HEK293T (cell line): ENCODE results near the gene L3MBTL1.

Experiments
- CTCF ChIA-PET: fragments of 350-600 bp; formaldehyde crosslinking; extraction: SDS; loops from one replicate; lab custom pipeline; 2021; ENCODE audit warnings: antibody characterized with exemption, inconsistent platforms; lab: Yijun Ruan, JAX
- POLR2A ChIA-PET: fragments of 350-600 bp; formaldehyde crosslinking; extraction: SDS; loops from one replicate; lab custom pipeline; 2020; ENCODE audit warnings: antibody characterized with exemption, inconsistent platforms; lab: Yijun Ruan, JAX
- DNase-seq: peaks from one replicate; pipeline ENCODE4 v3.0.0; 2012; ENCODE audit warnings: mixed read lengths; ENCODE audit errors: extremely low spot score
- ARNT ChIP-seq: fragments of 450-650 bp; IDR thresholded peaks from 2 replicates; pipeline ENCODE4 v1.6.1; 2017; ENCODE audit warnings: mild to moderate bottlenecking
- BHLHE40 ChIP-seq: fragments of 450-650 bp; IDR thresholded peaks from 2 replicates; pipeline ENCODE4 v1.6.1; 2016; ENCODE audit warnings: mild to moderate bottlenecking, moderate library complexity, borderline replicate concordance
- CTBP1 ChIP-seq: fragments of 450-650 bp; IDR thresholded peaks from 2 replicates; pipeline ENCODE4 v1.6.1; 2016; ENCODE audit warnings: borderline replicate concordance
- ELF4 ChIP-seq: fragments of 450-650 bp; IDR thresholded peaks from 2 replicates; pipeline ENCODE4 v1.6.1; 2017; ENCODE audit warnings: antibody characterized with exemption
- FOXA1 ChIP-seq: fragments of 450-650 bp; IDR thresholded peaks from 2 replicates; pipeline ENCODE4 v1.6.1; 2016; ENCODE audit warnings: mild to moderate bottlenecking
- FOXK2 ChIP-seq: fragments of 450-650 bp; IDR thresholded peaks from 2 replicates; pipeline ENCODE4 v1.6.1; 2016; ENCODE audit warnings: mild to moderate bottlenecking
- FOXM1 ChIP-seq: fragments of 450-650 bp; IDR thresholded peaks from 2 replicates; pipeline ENCODE4 v1.6.1; 2017; ENCODE audit warnings: mild to moderate bottlenecking, borderline replicate concordance
- HDGF ChIP-seq: fragments of 450-650 bp; IDR thresholded peaks from 2 replicates; pipeline ENCODE4 v1.6.1; 2017; ENCODE audit warnings: antibody characterized with exemption, borderline replicate concordance
- L3MBTL2 ChIP-seq: fragments of 450-650 bp; conservative IDR thresholded peaks from 2 replicates; pipeline ENCODE4 v1.6.1; 2016; ENCODE audit warnings: mild to moderate bottlenecking
- LEF1 ChIP-seq: fragments of 450-650 bp; IDR thresholded peaks from 2 replicates; pipeline ENCODE4 v1.6.1; 2017; ENCODE audit warnings: mild to moderate bottlenecking, borderline replicate concordance
- NFRKB ChIP-seq: fragments of 450-650 bp; IDR thresholded peaks from 2 replicates; pipeline ENCODE4 v1.6.1; 2016; ENCODE audit warnings: mild to moderate bottlenecking, moderate library complexity
- SP1 ChIP-seq: fragments of 450-650 bp; IDR thresholded peaks from 2 replicates; pipeline ENCODE4 v1.6.1; 2017
- SUZ12 ChIP-seq: fragments of 450-650 bp; IDR thresholded peaks from 2 replicates; pipeline ENCODE4 v1.6.1; 2016; ENCODE audit warnings: mild to moderate bottlenecking
- TARDBP ChIP-seq: fragments of 450-650 bp; IDR thresholded peaks from 2 replicates; pipeline ENCODE4 v1.6.1; 2016
- ZNF384 ChIP-seq: fragments of 450-650 bp; IDR thresholded peaks from 2 replicates; pipeline ENCODE4 v1.6.1; 2016
- TF ChIP-seq, protein P1 (sequence below): fragments of 450-650 bp; IDR thresholded peaks from 2 replicates; pipeline ENCODE4 v1.6.1; 2016

Gene L3MBTL1

DNA sequence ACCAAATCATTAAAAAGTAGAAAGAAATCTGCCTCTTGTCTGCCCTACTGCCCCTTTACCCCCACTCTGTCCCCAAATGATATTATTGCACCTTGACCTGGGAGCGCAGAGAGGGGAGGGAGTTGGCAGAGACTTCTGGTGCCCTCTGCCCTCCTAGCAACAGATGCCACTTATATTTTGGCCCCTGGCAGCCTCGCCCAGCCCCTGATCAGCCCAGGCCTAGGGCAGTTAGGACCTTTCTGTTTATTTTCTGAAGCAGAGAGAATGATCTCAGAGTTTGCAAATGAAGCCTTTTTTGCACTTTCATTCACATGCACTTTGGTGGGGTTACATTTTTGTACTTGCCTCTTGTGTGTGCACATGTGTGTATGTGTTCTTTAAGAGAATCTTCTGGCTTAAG is 43.0 kb downstream of the L3MBTL1 start:
- ChIA-PET POLR2A (interaction anchor here (0.8 kb wide), 1 partner anchor 40 kb away, joined by 3 read pairs; the partner anchor contains the start of gene IFT52), CTCF (interaction anchor here (2.7 kb wide), 1 partner anchor 13 kb away, joined by 10 read pairs; no protein-coding TSS in a partner anchor)
- no peak for DNase-seq
- no peak for TF ChIP-seq FOXM1
- no peak for TF ChIP-seq SUZ12
- no peak for TF ChIP-seq FOXA1
- no peak for TF ChIP-seq ELF4
- TF ChIP-seq ZNF384, result no peak
- TF ChIP-seq HDGF, result no peak
- TF ChIP-seq ARNT, result no peak
- TF ChIP-seq BHLHE40, result no peak
- no peak for TF ChIP-seq FOXK2
- TF ChIP-seq TARDBP, result no peak
- TF ChIP-seq, protein P1, sequence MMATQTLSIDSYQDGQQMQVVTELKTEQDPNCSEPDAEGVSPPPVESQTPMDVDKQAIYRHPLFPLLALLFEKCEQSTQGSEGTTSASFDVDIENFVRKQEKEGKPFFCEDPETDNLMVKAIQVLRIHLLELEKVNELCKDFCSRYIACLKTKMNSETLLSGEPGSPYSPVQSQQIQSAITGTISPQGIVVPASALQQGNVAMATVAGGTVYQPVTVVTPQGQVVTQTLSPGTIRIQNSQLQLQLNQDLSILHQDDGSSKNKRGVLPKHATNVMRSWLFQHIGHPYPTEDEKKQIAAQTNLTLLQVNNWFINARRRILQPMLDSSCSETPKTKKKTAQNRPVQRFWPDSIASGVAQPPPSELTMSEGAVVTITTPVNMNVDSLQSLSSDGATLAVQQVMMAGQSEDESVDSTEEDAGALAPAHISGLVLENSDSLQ, result no peak

DNA sequence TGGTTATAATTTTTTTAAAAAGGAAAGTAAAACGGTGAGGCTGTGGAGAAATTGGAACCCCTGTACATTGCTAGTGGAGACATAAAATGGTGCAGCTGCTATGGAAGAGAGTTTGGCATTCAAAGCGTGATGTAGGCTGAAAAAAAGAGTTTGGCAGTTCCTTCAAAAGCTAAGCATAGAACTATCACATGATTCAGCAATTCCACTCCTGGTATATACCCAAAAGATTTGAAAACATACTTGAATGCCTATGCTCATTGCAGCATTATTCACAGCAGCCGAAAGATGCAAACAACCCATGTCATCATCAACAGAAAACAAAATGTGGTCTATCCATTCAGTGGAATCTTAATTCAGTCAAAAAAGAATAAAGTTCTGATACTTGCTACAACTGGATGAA is 46.9 kb downstream of the L3MBTL1 start:
- TF ChIP-seq ZNF384 (no peak), L3MBTL2 (no peak), ELF4 (no peak), FOXM1 (no peak), LEF1 (no peak), BHLHE40 (no peak), FOXA1 (no peak), NFRKB (no peak), TARDBP (no peak), ARNT (no peak), FOXK2 (no peak), HDGF (no peak), CTBP1 (no peak), SP1 (no peak), SUZ12 (no peak)
- TF ChIP-seq, protein P1, result no peak
- no peak for DNase-seq
- ChIA-PET POLR2A (no interaction called here), CTCF (interaction anchor here (0.6 kb wide), 1 partner anchor 143 kb away, joined by 3 read pairs; no protein-coding TSS in a partner anchor)

DNA sequence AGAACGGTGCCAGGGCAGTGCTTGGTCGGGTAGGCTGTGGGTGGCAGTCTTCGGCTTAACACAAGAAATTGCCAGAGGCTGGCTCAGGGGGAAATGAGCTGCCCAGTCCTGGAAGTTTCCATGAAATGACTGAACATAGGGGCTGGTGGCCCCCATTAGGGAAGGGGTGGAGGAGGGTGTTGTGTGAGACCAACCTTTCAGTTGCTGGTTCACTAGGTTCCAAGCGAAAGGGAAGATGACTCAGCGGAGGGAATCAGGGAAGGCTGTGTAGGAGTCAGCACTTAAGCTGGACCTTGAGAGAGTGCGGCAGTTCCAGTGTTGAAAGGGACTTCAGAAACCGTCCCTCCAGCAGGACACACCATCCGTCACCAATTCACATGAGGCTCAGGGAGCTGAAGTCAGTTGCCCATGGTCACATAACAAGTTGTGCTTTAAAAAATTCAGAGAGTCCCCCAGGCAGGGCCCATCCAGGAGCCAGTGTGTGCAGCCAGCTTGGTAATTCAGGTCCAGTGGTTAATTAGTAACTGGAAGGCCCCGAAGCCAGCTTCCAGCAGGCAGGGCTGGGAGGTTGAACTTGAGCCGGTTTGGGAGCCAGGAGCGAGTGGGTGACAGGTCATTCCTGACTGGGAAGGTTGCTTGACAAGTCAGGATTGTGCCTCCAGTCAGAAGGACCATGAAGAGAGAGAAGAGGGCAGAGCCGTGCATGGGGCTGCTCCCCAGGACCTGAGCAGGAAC is 51.1 kb downstream of the L3MBTL1 start, which contains the start of gene SGK2:
Gene SGK2 (plus strand): TSS at position 616 of the 735 bp plus-strand sequence. CDS start 7,469 bp downstream, outside the sequence.
- ChIA-PET CTCF (no interaction called here), POLR2A (interaction anchor here (2.8 kb wide), 1 partner anchor 32 kb away, joined by 9 read pairs; the partner anchor contains the start of gene IFT52)
- TF ChIP-seq, protein P1, result no peak
- TF ChIP-seq ZNF384 (no peak), ELF4 (no peak), HDGF (no peak), TARDBP (no peak), NFRKB (no peak), FOXM1 (no peak), SP1 (no peak), SUZ12 (no peak), FOXK2 (no peak), LEF1 (no peak), L3MBTL2 (no peak), BHLHE40 (no peak), FOXA1 (no peak)
- no peak for DNase-seq

DNA sequence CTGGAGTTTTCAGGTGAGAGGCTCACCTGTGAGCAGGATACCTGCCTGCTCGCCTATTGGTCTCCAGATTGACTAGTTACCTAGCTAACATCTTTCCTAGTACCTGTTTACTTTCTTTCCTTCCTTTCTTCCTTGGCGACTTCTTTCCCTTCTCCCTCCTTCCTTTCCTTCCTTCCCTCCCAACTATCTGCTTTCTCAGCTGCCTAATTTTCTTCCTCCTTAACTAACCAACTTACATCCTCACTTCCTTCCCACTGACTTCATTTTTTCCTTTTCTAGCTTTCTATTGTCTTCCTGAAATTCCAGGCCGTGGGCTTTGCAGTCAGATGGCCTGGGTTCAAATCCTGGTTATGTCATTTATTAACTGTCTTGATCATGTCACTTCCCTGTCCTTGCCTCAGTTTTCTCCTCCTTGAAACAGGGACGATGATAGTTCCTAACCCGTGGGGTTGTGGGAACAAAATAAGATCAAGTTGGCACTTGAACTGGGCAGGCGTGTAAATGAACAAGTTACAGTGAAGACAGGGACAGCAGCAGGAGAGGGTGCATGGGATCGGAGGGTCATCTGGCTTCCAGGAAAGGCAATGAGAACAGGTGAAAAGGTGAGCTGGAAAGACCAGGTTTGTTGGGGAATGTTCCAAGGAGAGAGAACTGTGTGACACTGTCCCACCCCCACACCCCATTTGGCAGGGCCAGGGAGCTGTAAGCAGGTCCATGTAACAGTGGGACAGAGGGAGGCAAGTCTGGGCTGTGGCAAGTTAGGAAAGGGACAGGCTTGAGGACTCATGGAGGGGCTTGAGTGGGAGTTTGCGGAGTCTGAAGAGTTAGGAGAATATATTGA is 51.9 kb downstream of the L3MBTL1 start:
- no peak for DNase-seq
- CTCF ChIA-PET, result interaction anchor here (0.6 kb wide), 1 partner anchor 129 kb away, joined by 3 read pairs; no protein-coding TSS in a partner anchor
- POLR2A ChIA-PET, result interaction anchor here (1.1 kb wide), 1 partner anchor 102 kb away, joined by 3 read pairs; no protein-coding TSS in a partner anchor
- no peak for TF ChIP-seq LEF1

DNA sequence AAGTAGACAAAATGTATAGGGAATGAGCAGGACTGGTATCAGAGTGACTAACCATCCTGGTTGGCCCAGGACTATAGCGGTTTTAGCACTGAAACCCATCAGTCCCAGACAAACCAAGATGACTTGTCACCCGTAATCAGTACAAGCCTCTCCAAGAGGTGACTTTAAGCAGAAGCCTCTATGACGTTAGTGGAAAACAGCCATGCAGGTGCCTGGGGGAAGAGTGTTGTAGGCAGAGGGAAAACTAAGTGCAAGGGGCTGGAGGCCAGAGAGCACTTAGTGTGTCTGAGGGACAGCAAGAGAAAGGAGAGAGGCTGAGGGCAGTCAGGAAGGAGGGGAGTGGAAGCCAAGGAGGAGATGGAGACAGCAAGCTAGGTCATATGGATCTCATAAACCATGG is 53.5 kb downstream of the L3MBTL1 start:
- no peak for TF ChIP-seq SUZ12
- TF ChIP-seq FOXK2, result no peak
- no peak for TF ChIP-seq CTBP1
- no peak for TF ChIP-seq NFRKB
- no peak for TF ChIP-seq ARNT
- TF ChIP-seq FOXA1, result no peak
- TF ChIP-seq HDGF, result no peak
- ChIA-PET CTCF (no interaction called here), POLR2A (no interaction called here)
- DNase-seq, result no peak

DNA sequence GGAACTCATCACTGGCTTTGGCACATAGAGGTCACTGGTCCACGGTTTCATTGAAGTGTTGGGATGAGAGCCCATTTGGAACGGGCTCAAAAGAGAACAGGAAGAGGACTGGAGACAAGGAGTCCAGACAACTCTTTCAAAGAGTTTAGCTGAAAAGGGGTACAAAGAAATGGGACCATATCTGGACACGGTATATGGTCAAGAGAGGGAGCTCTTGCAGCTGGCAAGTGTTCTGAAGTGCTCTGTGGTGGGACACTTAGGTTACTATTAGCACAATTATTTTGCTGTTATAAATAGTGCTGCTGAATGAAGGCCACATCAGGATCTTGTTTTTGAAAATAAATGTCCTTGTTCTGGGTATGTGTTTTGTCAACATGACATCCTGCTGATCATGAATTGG is 55.9 kb downstream of the L3MBTL1 start:
- ChIA-PET CTCF (no interaction called here), POLR2A (no interaction called here)
- no peak for DNase-seq
- TF ChIP-seq NFRKB, result no peak
- TF ChIP-seq ZNF384, result no peak
- no peak for TF ChIP-seq FOXK2
- TF ChIP-seq ARNT, result no peak
- TF ChIP-seq, protein P1, result no peak
- no peak for TF ChIP-seq FOXA1
- no peak for TF ChIP-seq L3MBTL2
- TF ChIP-seq HDGF, result no peak
- TF ChIP-seq ELF4, result no peak
- no peak for TF ChIP-seq SUZ12
- TF ChIP-seq SP1, result no peak
